Effector CD8-positive, alpha-beta T cell (primary cell): ENCODE measurements around the gene P2RX6.

Source experiments
- DNase-seq: peaks from one replicate; lab custom pipeline; 2025; lab: John Stamatoyannopoulos, UW

Gene P2RX6

DNA sequence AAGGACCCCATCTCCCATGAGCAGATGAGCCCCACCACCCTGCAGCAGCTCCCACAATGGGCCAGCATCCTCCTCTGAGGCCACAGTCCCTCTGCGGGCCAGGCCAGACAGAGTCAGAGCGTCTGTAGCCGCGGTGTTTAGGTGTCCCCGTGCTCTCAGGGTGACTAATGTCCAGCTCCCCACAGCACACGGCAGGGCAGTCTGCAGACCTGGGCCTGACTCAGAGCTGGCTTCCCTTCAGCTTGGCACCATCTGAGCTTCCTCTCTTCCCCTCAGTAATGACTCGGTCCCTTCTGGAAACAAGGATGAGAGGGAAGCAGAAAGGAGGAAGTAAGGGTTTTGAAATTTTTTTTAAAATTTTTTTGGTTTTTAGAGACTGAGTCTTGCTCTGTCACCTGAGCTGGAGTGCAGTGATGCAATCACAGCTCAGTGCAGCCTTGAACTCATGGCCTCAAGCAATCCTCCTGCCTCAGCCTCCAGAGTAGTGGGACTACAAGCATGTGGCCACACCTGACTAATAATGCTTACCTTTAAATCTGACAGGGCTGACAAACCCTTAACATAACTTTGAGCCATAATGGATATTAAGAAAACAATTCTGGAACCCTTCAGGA lies 59.2 kb downstream of the P2RX6 start:
- no peak for DNase-seq

DNA sequence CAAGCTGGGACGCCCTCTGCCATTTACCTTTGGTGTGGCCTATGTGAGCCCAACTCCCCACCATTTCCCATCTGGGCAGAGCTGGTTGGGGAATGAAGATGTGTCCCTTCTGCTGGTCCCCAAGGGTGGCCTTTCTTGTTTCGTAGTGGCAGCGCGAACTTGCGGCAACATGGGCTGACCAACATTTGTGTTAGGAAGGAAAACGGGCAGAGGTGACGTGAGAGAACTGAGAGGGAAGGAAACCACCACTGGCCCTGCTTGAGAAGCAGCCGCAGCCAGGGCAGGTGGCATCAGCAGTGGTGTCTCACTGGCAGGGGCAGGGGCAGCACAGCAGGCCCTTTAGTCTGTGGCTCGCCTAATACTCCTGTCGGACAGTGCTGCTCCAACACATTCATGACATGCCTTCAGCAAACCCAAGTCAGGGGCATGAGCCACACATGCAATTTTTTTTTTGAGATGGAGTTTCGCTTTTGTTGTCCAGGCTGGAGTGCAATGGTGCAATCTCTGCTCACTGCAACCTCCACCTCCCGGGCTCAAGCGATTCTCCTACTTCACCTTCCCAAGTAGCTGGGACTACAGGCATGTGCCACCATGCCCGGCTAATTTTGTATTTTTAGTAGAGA lies 60.7 kb downstream of the P2RX6 start:
- DNase-seq = no peak

DNA sequence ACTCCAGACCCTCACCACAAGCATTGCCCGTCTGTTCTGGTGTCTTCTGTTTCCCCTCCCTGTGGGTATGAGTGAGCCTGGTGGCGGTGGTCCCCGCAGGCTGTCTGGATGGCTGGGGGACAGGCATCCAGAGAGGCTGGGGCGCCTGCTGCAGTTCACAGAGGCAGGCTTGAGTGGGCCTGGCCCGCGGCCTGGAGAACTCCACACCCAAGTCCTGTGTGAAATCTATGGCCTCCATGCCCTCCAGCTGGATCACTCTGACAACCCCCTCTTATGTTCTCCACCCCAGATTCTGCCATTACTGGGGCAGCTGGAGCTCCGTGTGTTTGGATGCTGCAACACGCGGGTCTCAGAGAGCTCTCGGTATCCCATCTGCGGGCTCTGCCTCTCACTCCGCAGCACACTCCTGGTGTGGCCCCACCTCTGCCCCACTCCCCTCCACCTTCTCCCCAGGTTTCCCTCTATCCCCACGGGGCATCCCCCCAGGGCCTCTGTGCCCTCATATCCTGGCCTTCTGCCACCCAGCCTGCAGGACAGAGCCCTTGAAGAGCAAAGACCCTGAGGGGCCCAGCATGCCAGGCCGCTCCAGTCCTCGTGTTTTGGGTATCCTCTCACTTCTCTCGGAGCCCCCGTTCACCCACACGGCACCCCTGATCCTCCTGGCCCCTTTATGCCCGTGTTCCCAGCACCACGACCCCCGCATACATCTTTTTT lies 62.1 kb downstream of the P2RX6 start:
- DNase-seq = no peak
